H1 (cell line): ENCODE results near the gene REPS1. TPM values are rescaled to one million over a fixed set of nuclear protein-coding genes. Genes with fewer than 3 reads are reported as not detected.

ENCODE experiments used
- ASH2L ChIP-seq: fragments of 200-600, 300-600 bp; sonication (generic); IDR thresholded peaks from one replicate; pipeline ENCODE4 v1.7.1; 2017; ENCODE audit warnings: low read length
- CBX8 ChIP-seq: fragments of 300-800, 300-1000 bp; sonication (generic); IDR thresholded peaks from 2 replicates; pipeline ENCODE4 v1.7.1; 2016; ENCODE audit warnings: low read depth, low read length, borderline replicate concordance
- CHD7 ChIP-seq: fragments of 300-600 bp; sonication (generic); IDR thresholded peaks from 2 replicates; pipeline ENCODE4 v1.7.1; 2012; ENCODE audit warnings: low read length, moderate library complexity, mild to moderate bottlenecking, inconsistent platforms; ENCODE audit not compliant: insufficient replicate concordance
- POLR2A ChIP-seq, 2 experiments: IDR thresholded peaks; 1 replicate in 1 of 2; 2 replicates in 1 of 2; pipeline ENCODE4 v1.6.1; 2011; ENCODE audit warnings: low read depth in 2 of 2, low read length in 2 of 2, mild to moderate bottlenecking in 2 of 2; ENCODE audit errors: control extremely low read depth in 1 of 2
- SRF ChIP-seq: IDR thresholded peaks from 2 replicates; pipeline ENCODE4 v1.6.1; 2011; ENCODE audit warnings: mild to moderate bottlenecking, low read depth, low read length, moderate library complexity
- polyA plus RNA-seq, 7 experiments: library from polyadenylated mRNA; depleted of rRNA in 3 of 7; stranded (reverse) in 5 of 7; unstranded in 2 of 7; fragments of >200 nt in 5 of 7; fragments of 200-250 nt in 2 of 7; gene quantifications; 1 replicate in 5 of 7; 2 replicates in 1 of 7; 4 replicates in 1 of 7; pipeline versions ENCODE4 v1.2.1 to v1.2.3, GENCODE V29; 2011 to 2013; ENCODE audit warnings: missing spikeins in 2 of 7, mixed read lengths in 2 of 7
- total RNA-seq: library from RNA; stranded (reverse); fragmentation: NEBNext Ultra II Directional; extraction: Animal tissue kit (Norgen Biotek cat#: 25700); gene quantifications from 2 replicates; pipeline ENCODE4 v1.2.1, GENCODE V29; 2021

REPS1 gene
- total and polyA plus RNA-seq, 2 of the 8 experiments (the other 6 are each of a cell fraction or from before 2014, with no cell fraction given) = 52.1 to 68.9 TPM

- no peak for TF ChIP-seq CHD7
- no peak for TF ChIP-seq CBX8
- no peak for TF ChIP-seq ASH2L
- TF ChIP-seq POLR2A (IDR thresholded peaks at IDR 0.05; ENCODE audit: control extremely low read depth in 1 of 2, low read depth in 2 of 2, low read length in 2 of 2) = no peak
- no peak for TF ChIP-seq SRF
Measured at GRCh38 chr6:139007428-139007827, 19.4 kb upstream of the REPS1 start (continued).
